ENCODE data around the gene DLGAP1.

- no peak for TF ChIP-seq CTCF (IDR thresholded peaks at IDR 0.05; ENCODE audit: poor library complexity, severe bottlenecking)
- TF ChIP-seq TAF1 (IDR thresholded peaks at IDR 0.05; ENCODE audit: low read depth) = peak; percentile 25
- no peak for TF ChIP-seq EZH2 (IDR thresholded peaks at IDR 0.05; ENCODE audit: borderline replicate concordance, insufficient read depth, low read length, poor library complexity, severe bottlenecking)
- TF ChIP-seq RAD21 (conservative IDR thresholded peaks at IDR 0.05) = no peak
- TF ChIP-seq MXI1 (conservative IDR thresholded peaks at IDR 0.05; ENCODE audit: poor library complexity, severe bottlenecking) = peak; percentile 41
Measured at GRCh38 chr18:4454537-4455112, 482 bp downstream of the DLGAP1 start.

All from neural cell (in vitro differentiated cells).